ENCODE measurements around the gene CACNA1S.

The CACNA1S gene

DNA sequence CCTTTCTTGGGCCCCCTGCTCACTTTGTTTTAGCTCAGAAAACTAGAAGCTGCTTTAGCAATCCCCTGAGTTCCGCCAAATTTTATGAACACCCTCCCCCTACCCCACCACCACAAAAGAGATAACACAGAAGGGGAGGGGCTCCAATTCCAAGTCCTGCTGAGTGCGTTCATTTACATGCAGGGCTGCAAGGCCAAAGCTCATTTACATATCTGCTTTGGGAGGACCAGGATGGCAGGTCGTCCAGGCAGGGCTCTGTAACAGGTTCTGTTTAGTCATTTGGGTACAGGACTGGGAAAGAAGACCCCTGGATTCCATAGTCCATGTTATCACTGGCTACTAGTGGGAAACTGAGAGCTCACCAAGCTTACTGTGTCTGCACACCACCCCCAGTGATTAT lies 52.8 kb downstream of the CACNA1S start:
- Histone ChIP-seq H3K79me2 (ENCODE audit: low read length) (no peaks in the 10 kb centered on the region), H3K9me3 (ENCODE audit: insufficient read depth, low read length) (no peaks in the 10 kb centered on the region), H3K4me1 (ENCODE audit: low read length) (peaks cover 29% of the 10 kb centered on the region), H3K36me3 (replicated peaks; ENCODE audit: low read depth, low read length) (no peaks in the 10 kb centered on the region), H3K9ac (ENCODE audit: low read length) (no peak overlapping the region), H3K27me3 (ENCODE audit: low read depth, low read length) (peaks cover 3% of the 10 kb centered on the region; the same call in 1 of the 2 replicates), H4K20me1 (ENCODE audit: insufficient read depth, low read length) (no peaks in the 10 kb centered on the region), H3K4me2 (ENCODE audit: low read length) (no peak overlapping the region), H3K27ac (ENCODE audit: low read length) (no peak overlapping the region), H3K4me3 (ENCODE audit: low read length) (no peak overlapping the region), H2AFZ (ENCODE audit: low read depth, low read length) (no peak overlapping the region)
- TF ChIP-seq EZH2phosphoT487 (IDR thresholded peaks at IDR 0.05; ENCODE audit: low read depth): no peak
- TF ChIP-seq, protein P1, sequence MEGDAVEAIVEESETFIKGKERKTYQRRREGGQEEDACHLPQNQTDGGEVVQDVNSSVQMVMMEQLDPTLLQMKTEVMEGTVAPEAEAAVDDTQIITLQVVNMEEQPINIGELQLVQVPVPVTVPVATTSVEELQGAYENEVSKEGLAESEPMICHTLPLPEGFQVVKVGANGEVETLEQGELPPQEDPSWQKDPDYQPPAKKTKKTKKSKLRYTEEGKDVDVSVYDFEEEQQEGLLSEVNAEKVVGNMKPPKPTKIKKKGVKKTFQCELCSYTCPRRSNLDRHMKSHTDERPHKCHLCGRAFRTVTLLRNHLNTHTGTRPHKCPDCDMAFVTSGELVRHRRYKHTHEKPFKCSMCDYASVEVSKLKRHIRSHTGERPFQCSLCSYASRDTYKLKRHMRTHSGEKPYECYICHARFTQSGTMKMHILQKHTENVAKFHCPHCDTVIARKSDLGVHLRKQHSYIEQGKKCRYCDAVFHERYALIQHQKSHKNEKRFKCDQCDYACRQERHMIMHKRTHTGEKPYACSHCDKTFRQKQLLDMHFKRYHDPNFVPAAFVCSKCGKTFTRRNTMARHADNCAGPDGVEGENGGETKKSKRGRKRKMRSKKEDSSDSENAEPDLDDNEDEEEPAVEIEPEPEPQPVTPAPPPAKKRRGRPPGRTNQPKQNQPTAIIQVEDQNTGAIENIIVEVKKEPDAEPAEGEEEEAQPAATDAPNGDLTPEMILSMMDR (IDR thresholded peaks at IDR 0.05; ENCODE audit: low read depth, low read length): no peak

DNA sequence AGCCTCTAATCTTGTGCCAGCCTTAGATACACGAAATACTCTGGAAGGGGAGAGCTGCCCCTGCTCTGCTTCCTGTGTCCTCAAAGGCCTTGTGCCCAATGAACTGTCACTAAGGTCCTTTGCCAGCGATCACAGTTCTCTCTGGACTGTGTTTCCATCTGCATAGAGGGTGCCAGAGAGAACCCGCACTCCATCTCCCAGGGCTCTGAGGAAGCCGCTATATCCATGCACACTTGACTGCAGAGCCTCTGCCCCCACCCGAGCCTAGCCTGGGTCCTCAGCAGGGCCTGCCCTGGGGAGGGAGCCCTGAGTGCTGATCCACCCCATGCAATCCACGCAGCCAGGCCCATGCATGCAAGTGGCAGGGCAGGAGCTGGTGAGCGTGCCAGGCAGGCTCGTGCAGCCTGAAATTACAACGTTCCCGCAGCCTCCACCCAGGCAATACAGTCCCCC lies 58.1 kb downstream of the CACNA1S start:
- no peaks in the 10 kb centered on the region for H3K36me3 ChIP-seq (replicated peaks; ENCODE audit: low read depth, low read length)
- H3K27me3 ChIP-seq (ENCODE audit: low read depth, low read length): peaks cover 10% of the 10 kb centered on the region
- H2AFZ ChIP-seq (ENCODE audit: low read depth, low read length): no peak overlapping the region
- no peaks in the 10 kb centered on the region for H3K9me3 ChIP-seq (ENCODE audit: insufficient read depth, low read length)
- no peaks in the 10 kb centered on the region for H3K79me2 ChIP-seq (ENCODE audit: low read length)
- no peak overlapping the region for H3K9ac ChIP-seq (ENCODE audit: low read length)
- no peak overlapping the region for H3K4me3 ChIP-seq (ENCODE audit: low read length)
- no peaks in the 10 kb centered on the region for H4K20me1 ChIP-seq (ENCODE audit: insufficient read depth, low read length)
- no peak overlapping the region for H3K4me2 ChIP-seq (ENCODE audit: low read length)
- H3K4me1 ChIP-seq (ENCODE audit: low read length): peaks cover 29% of the 10 kb centered on the region
- no peak overlapping the region for H3K27ac ChIP-seq (ENCODE audit: low read length)
- TF ChIP-seq, protein P1 (IDR thresholded peaks at IDR 0.05; ENCODE audit: low read depth, low read length): no peak
- no peak for TF ChIP-seq EZH2phosphoT487 (IDR thresholded peaks at IDR 0.05; ENCODE audit: low read depth)

DNA sequence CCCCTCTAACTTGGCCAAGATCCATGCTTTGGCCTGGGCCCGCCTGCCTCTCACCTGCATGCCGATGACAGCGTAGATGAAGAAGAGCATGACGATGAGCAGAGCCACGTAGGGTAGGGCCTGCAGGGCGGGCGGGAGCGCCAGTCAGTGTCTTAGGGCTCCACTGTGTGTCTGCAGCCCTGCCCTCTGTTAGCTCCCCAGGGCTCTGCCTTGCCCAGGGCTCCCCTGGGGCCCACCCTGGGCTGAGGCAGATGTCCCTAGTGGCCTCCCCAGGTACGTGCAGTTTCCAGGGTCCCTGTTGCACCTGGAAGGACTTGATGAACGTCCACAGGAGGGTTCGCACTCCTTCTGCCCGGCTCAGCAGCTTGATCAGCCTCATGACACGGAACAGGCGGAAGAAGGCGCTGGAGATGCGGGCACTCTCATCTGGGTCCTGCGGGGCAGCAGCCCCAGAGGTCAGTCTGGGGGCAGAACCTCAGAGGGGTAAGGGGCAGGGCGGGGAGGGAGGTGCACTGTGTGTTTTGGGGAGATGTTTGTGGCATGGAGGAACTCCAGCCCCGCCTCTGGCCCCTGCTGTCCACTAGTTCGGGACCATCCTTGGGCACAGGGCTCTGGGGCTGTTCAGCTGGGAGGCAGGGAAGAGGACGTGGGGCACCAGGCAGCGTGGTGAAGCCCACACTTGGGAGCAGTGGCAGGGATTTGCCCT lies 58.9 kb downstream of the CACNA1S start:
- Histone ChIP-seq H3K79me2 (ENCODE audit: low read length) (no peaks in the 10 kb centered on the region), H3K36me3 (replicated peaks; ENCODE audit: low read depth, low read length) (no peaks in the 10 kb centered on the region), H3K27ac (ENCODE audit: low read length) (no peak overlapping the region), H3K27me3 (ENCODE audit: low read depth, low read length) (peaks cover 17% of the 10 kb centered on the region), H3K9me3 (ENCODE audit: insufficient read depth, low read length) (no peaks in the 10 kb centered on the region), H2AFZ (ENCODE audit: low read depth, low read length) (no peak overlapping the region), H3K4me3 (ENCODE audit: low read length) (no peak overlapping the region), H4K20me1 (ENCODE audit: insufficient read depth, low read length) (no peaks in the 10 kb centered on the region), H3K9ac (ENCODE audit: low read length) (no peak overlapping the region), H3K4me1 (ENCODE audit: low read length) (peaks cover 29% of the 10 kb centered on the region), H3K4me2 (ENCODE audit: low read length) (no peak overlapping the region)
- TF ChIP-seq, protein P1 (IDR thresholded peaks at IDR 0.05; ENCODE audit: low read depth, low read length): no peak; the same call in 1 of the 2 replicates
- no peak for TF ChIP-seq EZH2phosphoT487 (IDR thresholded peaks at IDR 0.05; ENCODE audit: low read depth)

DNA sequence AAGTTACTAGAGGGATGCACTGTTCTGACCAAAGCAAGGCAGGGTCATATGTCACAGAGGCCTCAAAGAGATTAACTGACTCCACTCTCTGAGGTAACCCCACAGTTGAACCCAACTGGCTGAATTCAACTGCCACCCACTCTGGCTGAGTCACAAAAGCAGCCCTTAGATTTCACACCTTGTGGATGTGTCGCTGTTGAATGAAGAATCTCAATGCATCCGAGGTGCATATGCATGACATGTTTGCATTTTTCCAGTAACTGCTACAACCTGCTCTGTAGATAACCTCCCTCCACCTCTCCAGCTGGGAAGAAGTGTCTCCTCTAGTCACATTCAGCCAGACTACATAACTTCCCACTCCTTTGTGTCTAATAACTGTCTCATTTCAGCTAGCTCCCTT lies 60.8 kb downstream of the CACNA1S start:
- H3K27ac ChIP-seq (ENCODE audit: low read length): no peak overlapping the region
- H3K9ac ChIP-seq (ENCODE audit: low read length): no peak overlapping the region
- H2AFZ ChIP-seq (ENCODE audit: low read depth, low read length): no peak overlapping the region
- no peaks in the 10 kb centered on the region for H3K9me3 ChIP-seq (ENCODE audit: insufficient read depth, low read length)
- H3K27me3 ChIP-seq (ENCODE audit: low read depth, low read length): peaks cover 36% of the 10 kb centered on the region
- no peak for TF ChIP-seq EZH2phosphoT487 (IDR thresholded peaks at IDR 0.05; ENCODE audit: low read depth)
- TF ChIP-seq, protein P1 (IDR thresholded peaks at IDR 0.05; ENCODE audit: low read depth, low read length): no peak
- no peak overlapping the region for H3K4me3 ChIP-seq (ENCODE audit: low read length)
- no peaks in the 10 kb centered on the region for H4K20me1 ChIP-seq (ENCODE audit: insufficient read depth, low read length)
- H3K36me3 ChIP-seq (replicated peaks; ENCODE audit: low read depth, low read length): no peaks in the 10 kb centered on the region
- H3K4me2 ChIP-seq (ENCODE audit: low read length): no peak overlapping the region
- H3K79me2 ChIP-seq (ENCODE audit: low read length): no peaks in the 10 kb centered on the region
- H3K4me1 ChIP-seq (ENCODE audit: low read length): peaks cover 13% of the 10 kb centered on the region
